Tibial nerve (tissue), 4 donors: ENCODE measurements around the gene NDUFAF7. TPM values are rescaled to one million over a fixed set of nuclear protein-coding genes. Genes with fewer than 3 reads are reported as not detected.

Experiments
- DNase-seq, 2 donors: peaks; one replicate each; pipeline ENCODE4 v3.0.0-alpha.2; 2019; ENCODE audit warnings: low spot score in 2 of 2
- H3K27ac ChIP-seq, 4 donors: fragments of 200-600 bp; sonication (generic) in 3 of 4; one replicate each; pipeline ENCODE4 v1.5.1; 2017 to 2019; ENCODE audit warnings: mild to moderate bottlenecking in 1 of 4
- H3K27me3 ChIP-seq, 2 donors: fragments of 200-600 bp; sonication (generic) in 1 of 2; one replicate each; pipeline versions ENCODE4 v1.5.1 to v1.6.0; 2017 to 2019
- H3K36me3 ChIP-seq, 3 donors: fragments of 200-600 bp; sonication (generic); one replicate each; pipeline ENCODE4 v1.5.1; 2018 to 2019
- H3K4me1 ChIP-seq, 4 donors: fragments of 200-600 bp; sonication (generic) in 3 of 4; one replicate each; pipeline ENCODE4 v1.5.1; 2017 to 2019
- H3K4me3 ChIP-seq, 4 donors: fragments of 200-600 bp; sonication (generic) in 3 of 4; one replicate each; pipeline ENCODE4 v1.5.1; 2017 to 2019; ENCODE audit warnings: mild to moderate bottlenecking in 1 of 4, moderate library complexity in 1 of 4
- H3K9me3 ChIP-seq, 4 donors: fragments of 200-600 bp; sonication (generic) in 3 of 4; one replicate each; pipeline ENCODE4 v1.5.1; 2017 to 2019
- CTCF ChIP-seq, 5 experiments: fragments of 200-600 bp in 3 of 5; fragments of 450-650 bp in 2 of 5; sonication (generic) in 3 of 5; IDR thresholded peaks; one replicate each; pipeline ENCODE4 v1.5.1; 2016 to 2019; ENCODE audit warnings: antibody characterized with exemption in 5 of 5, mild to moderate bottlenecking in 3 of 5, moderate library complexity in 2 of 5
- EP300 ChIP-seq, 2 donors: sonication (generic); formaldehyde crosslinking; IDR thresholded peaks; one replicate each; pipeline ENCODE4 v1.6.1; 2017; ENCODE audit warnings: antibody characterized with exemption in 2 of 2, mild to moderate bottlenecking in 1 of 2
- POLR2A ChIP-seq, 2 donors: fragments of 450-650 bp; IDR thresholded peaks; one replicate each; pipeline ENCODE4 v1.6.1; 2017; ENCODE audit warnings: antibody characterized with exemption in 2 of 2, mild to moderate bottlenecking in 2 of 2, moderate library complexity in 2 of 2
- WGBS, 2 donors: methylation state at CpG; one replicate each; pipeline ENCODE4 v1.1.5; 2018; 5-methylcytosine and 5-hydroxymethylcytosine counted together
- total RNA-seq, 4 donors: library from RNA; depleted of rRNA; stranded (reverse); fragments of >200 nt; gene quantifications; one replicate each; pipeline ENCODE4 v1.1.0, GENCODE V29; 2016

The NDUFAF7 gene
- total RNA-seq, 4 donors from 2014 or later: 14.7 to 23.4 (median 19.1) TPM

- Histone ChIP-seq H3K9me3 (no peaks in the 10 kb centered on the region), H3K27me3 (no peaks in the 10 kb centered on the region), H3K4me3 (no peak overlapping the region), H3K27ac (no peak overlapping the region), H3K4me1 (no peaks in the 10 kb centered on the region), H3K36me3 (peaks cover 0 to 83% (median 20%) of the 10 kb centered on the region in 3 donors)
- DNase-seq: no peak
- 83 to 88% methylated on average over 4 of the region's 4 CpGs for WGBS, 2 donors
- TF ChIP-seq EP300 (IDR thresholded peaks at IDR 0.05): no peak
- no peak for TF ChIP-seq CTCF (IDR thresholded peaks at IDR 0.05)
- no peak for TF ChIP-seq POLR2A (IDR thresholded peaks at IDR 0.05)
These were observed 36.7 kb downstream of the NDUFAF7 start for GRCh38 chr2:37268111-37268510.

- TF ChIP-seq EP300 (IDR thresholded peaks at IDR 0.05): no peak
- no peak for TF ChIP-seq CTCF (IDR thresholded peaks at IDR 0.05)
- no peak for TF ChIP-seq POLR2A (IDR thresholded peaks at IDR 0.05)
- H3K4me3 ChIP-seq: no peak overlapping the region
- WGBS, 2 donors: 89 to 91% methylated on average over 7 of the region's 7 CpGs
These were observed 40.1 kb downstream of the NDUFAF7 start for GRCh38 chr2:37271376-37272067.

GRCh38 chr2:37274359-37274965, 43.0 kb downstream of the NDUFAF7 start:
- DNase-seq: no peak
- no peaks in the 10 kb centered on the region for H3K9me3 ChIP-seq
- 50 to 55% methylated on average over 6 of the region's 6 CpGs for WGBS, 2 donors
- H3K4me1 ChIP-seq: no peaks in the 10 kb centered on the region
- H3K36me3 ChIP-seq: peaks cover 0 to 62% (median 14%) of the 10 kb centered on the region in 3 donors
- TF ChIP-seq EP300 (IDR thresholded peaks at IDR 0.05): no peak
- TF ChIP-seq POLR2A (IDR thresholded peaks at IDR 0.05): no peak
- no peak for TF ChIP-seq CTCF (IDR thresholded peaks at IDR 0.05)
- H3K27ac ChIP-seq: no peak overlapping the region
- no peak overlapping the region for H3K4me3 ChIP-seq
- no peaks in the 10 kb centered on the region for H3K27me3 ChIP-seq

More at GRCh38 chr2:37271376-37272067, 40.1 kb downstream of the NDUFAF7 start:
- H3K27me3 ChIP-seq: no peaks in the 10 kb centered on the region
- H3K4me1 ChIP-seq: no peaks in the 10 kb centered on the region
- no peaks in the 10 kb centered on the region for H3K9me3 ChIP-seq
- no peak for DNase-seq
- H3K36me3 ChIP-seq: peaks cover 0 to 78% (median 20%) of the 10 kb centered on the region in 3 donors
- no peak overlapping the region for H3K27ac ChIP-seq

- Histone ChIP-seq H3K27me3 (no peaks in the 10 kb centered on the region), H3K36me3 (peaks cover 0 to 62% (median 12%) of the 10 kb centered on the region in 3 donors), H3K4me3 (no peak overlapping the region), H3K27ac (no peak overlapping the region), H3K4me1 (no peaks in the 10 kb centered on the region), H3K9me3 (no peaks in the 10 kb centered on the region)
- TF ChIP-seq EP300 (IDR thresholded peaks at IDR 0.05): no peak
- no peak for TF ChIP-seq POLR2A (IDR thresholded peaks at IDR 0.05)
- TF ChIP-seq CTCF (IDR thresholded peaks at IDR 0.05): no peak
- WGBS, 2 donors: 60 to 70% methylated on average over 2 of the region's 2 CpGs
- DNase-seq: no peak
These were observed 44.8 kb downstream of the NDUFAF7 start for GRCh38 chr2:37276291-37276690.

- Histone ChIP-seq H3K4me3 (no peak overlapping the region), H3K4me1 (no peaks in the 10 kb centered on the region), H3K9me3 (no peaks in the 10 kb centered on the region), H3K36me3 (peaks cover 0 to 69% (median 11%) of the 10 kb centered on the region in 3 donors), H3K27ac (no peak overlapping the region), H3K27me3 (no peaks in the 10 kb centered on the region)
- TF ChIP-seq POLR2A (IDR thresholded peaks at IDR 0.05) (no peak), EP300 (IDR thresholded peaks at IDR 0.05) (no peak), CTCF (IDR thresholded peaks at IDR 0.05) (no peak)
- whole genome bisulfite sequencing, 2 donors: 93 to 100% methylated on average over 1 of the region's 1 CpG
- DNase-seq: no peak
These were observed 50.5 kb downstream of the NDUFAF7 start for GRCh38 chr2:37281916-37282315.
